GM13976 (cell line): ENCODE results near the gene LRRC32.

ENCODE experiments used
- DNase-seq: peaks from one replicate; pipeline ENCODE4 v3.0.0; 2012; ENCODE audit warnings: low spot score
- CTCF ChIP-seq: IDR thresholded peaks from 2 replicates; pipeline ENCODE4 v1.5.1; 2012; ENCODE audit warnings: borderline replicate concordance, mild to moderate bottlenecking; ENCODE audit not compliant: insufficient read depth; ENCODE audit errors: extremely low read depth, missing control alignments, control extremely low read depth
- in situ Hi-C: fragments of 300-500 bp; cut with MboI; formaldehyde crosslinking; loops from one replicate; pipeline ENCODE4 v1.12.0; 2022; ENCODE audit warnings: low sequenced_read_pairs, mixed read lengths, inconsistent platforms; ENCODE audit not compliant: unreplicated experiment

The LRRC32 gene

GRCh38 chr11:76706667-76707066 is 36.1 kb upstream of the LRRC32 start:
- no peak for TF ChIP-seq CTCF
- in situ Hi-C loops, result no loop called here

GRCh38 chr11:76705826-76706225 is 35.3 kb upstream of the LRRC32 start:
- in situ Hi-C loops, result no loop called here
- DNase-seq, result no peak
- TF ChIP-seq CTCF, result no peak

More at GRCh38 chr11:76706667-76707066, 36.1 kb upstream of the LRRC32 start:
- no peak for DNase-seq

DNA sequence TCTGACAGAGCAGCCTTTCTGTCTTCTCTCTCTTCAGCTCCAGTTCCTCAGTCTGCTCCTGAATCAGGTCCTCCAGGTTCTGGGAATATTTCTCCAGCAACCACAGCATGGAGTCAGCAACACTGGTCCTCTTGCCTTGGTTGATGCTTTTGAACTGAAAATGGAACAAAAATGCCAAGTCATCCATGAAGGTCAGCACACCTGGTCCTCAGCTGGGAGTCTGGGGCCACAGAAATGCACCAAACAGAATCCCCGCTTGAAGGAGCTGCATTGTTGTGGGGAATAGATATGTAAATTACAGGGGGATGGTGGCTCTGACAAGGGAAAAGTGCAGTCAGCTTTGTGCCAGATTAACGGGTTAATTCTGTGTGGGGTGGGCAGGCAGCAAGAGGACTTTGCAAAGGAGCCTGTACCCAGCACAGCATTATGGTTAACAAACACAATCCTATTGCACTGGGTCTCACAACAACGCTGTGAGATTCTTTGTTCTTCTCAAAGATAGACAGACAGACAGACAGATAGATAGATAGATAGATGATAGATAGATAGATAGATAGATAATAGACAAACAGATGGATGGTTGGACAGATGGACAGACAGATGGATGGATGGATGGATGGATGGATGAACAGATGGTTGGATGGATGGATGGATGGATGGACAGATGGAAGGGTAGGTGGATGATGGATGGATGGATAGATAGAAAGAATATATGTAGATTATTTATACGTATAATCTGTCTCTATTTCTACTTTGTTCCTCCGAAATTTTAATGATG is 33.8 kb upstream of the LRRC32 start:
- no peak for DNase-seq
- TF ChIP-seq CTCF, result no peak
- in situ Hi-C loops, result no loop called here

DNA sequence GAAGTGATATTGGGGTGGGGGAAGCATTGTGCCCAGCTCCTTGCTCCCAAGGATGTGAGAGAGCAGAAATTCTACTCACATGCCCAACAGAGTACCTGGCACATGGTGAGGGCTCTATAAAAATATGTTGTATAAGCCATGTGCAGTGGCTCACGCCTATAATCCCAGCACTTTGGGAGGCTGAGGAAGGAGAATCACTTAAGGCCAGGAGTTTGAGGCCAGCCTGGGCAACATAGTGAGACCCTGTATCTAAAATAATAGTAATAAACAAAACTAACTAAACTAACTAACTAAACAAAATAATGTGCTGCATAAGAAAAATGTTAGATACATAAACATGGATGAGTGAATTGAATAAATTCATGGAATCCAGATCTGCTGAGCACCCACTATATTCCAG is 33.2 kb upstream of the LRRC32 start:
- in situ Hi-C loops, result no loop called here
- TF ChIP-seq CTCF, result no peak
- DNase-seq, result no peak

- no peak for TF ChIP-seq CTCF
- in situ Hi-C loops, result no loop called here
- no peak for DNase-seq
Measured at GRCh38 chr11:76702336-76703128, 32.0 kb upstream of the LRRC32 start.

GRCh38 chr11:76701294-76702040 is 30.9 kb upstream of the LRRC32 start:
- TF ChIP-seq CTCF, result no peak
- in situ Hi-C loops, result no loop called here
- DNase-seq, result no peak
